ENCODE data around the gene SQOR. TPM values are rescaled to one million over a fixed set of nuclear protein-coding genes. Genes with fewer than 3 reads are reported as not detected.

SQOR gene
- total RNA-seq, 4 donors from 2014 or later, result 49.8 to 56.6 (median 55.2) TPM

GRCh38 chr15:45689616-45690015 lies 54.8 kb downstream of the SQOR start:
- intact Hi-C loops (cut with DNase I), result no loop called here
- peaks cover 41 to 47% of the 10 kb centered on the region in 2 donors for H3K36me3 ChIP-seq
- H3K4me3 ChIP-seq (replicated peaks in 1 of 3), result no peak overlapping the region
- no peaks in the 10 kb centered on the region for H3K9me3 ChIP-seq
- 80 to 94% methylated on average over 4 of the region's 4 CpGs for WGBS, 2 donors
- no peak for DNase-seq
- H3K27ac ChIP-seq, result no peak overlapping the region
- H3K4me1 ChIP-seq, result no peaks in the 10 kb centered on the region
- no peaks in the 10 kb centered on the region for H3K27me3 ChIP-seq
- TF ChIP-seq CTCF (IDR thresholded peaks at IDR 0.05), result no peak
- no peak for TF ChIP-seq POLR2A (IDR thresholded peaks at IDR 0.05)

- Histone ChIP-seq H3K4me1 (no peaks in the 10 kb centered on the region), H3K27ac (no peak overlapping the region), H3K4me3 (replicated peaks in 1 of 3) (no peak overlapping the region), H3K9me3 (no peaks in the 10 kb centered on the region), H3K36me3 (peaks cover 40 to 41% of the 10 kb centered on the region in 2 donors), H3K27me3 (no peaks in the 10 kb centered on the region)
- WGBS, 2 donors, result 91 to 94% methylated on average over 6 of the region's 6 CpGs
- TF ChIP-seq CTCF (IDR thresholded peaks at IDR 0.05) (no peak), POLR2A (IDR thresholded peaks at IDR 0.05) (no peak)
- intact Hi-C loops (cut with DNase I), result no loop called here
- no peak for DNase-seq
These were observed 55.9 kb downstream of the SQOR start for GRCh38 chr15:45690581-45691260.

DNA sequence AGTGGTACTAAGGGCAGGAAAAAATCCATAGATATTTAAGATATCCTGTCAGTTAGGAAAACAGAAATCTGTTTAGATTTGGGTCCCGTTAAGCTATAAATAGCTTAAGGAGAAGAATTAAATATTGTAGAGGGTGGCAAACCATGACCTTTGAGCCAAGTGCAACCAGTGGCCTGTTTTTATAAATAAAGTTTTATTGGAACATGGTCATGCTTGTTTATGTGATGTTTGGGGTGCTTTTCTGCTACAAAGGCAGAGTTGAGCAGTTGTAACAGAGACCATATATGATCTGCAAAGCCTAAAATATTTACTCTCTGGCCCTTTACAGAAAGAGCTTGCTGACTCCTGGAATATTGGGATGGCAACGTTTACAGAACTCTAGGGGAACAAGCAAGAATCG lies 66.3 kb downstream of the SQOR start:
- WGBS, 2 donors, result 84 to 92% methylated on average over 3 of the region's 3 CpGs
- H3K36me3 ChIP-seq, result no peaks in the 10 kb centered on the region
- intact Hi-C loops (cut with DNase I), result no loop called here
- H3K9me3 ChIP-seq, result no peaks in the 10 kb centered on the region
- H3K4me3 ChIP-seq (replicated peaks in 1 of 3), result no peak overlapping the region
- TF ChIP-seq POLR2A (IDR thresholded peaks at IDR 0.05), result no peak
- no peak for TF ChIP-seq CTCF (IDR thresholded peaks at IDR 0.05)
- no peaks in the 10 kb centered on the region for H3K27me3 ChIP-seq
- no peak for DNase-seq
- peaks cover 5 to 7% of the 10 kb centered on the region in 2 donors for H3K4me1 ChIP-seq
- no peak overlapping the region for H3K27ac ChIP-seq

DNA sequence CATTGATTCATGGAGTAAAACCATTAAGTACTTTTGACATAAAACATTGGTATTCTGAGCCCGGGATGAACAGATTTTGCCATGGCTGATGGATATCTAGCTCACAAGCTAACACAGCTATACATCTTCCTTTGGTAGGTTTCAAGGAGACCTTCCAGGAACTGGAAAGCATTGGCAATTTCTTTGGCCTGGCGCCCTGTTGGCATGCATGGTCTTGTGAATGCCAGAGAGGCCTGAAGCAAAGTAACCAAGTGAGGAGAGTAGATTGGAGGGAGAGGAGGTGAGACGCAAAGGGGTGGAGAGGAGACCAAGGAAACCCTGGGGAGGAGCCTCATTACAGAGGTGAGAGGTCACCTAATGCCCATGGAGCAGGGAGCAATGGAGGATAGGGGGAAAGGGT lies 67.2 kb downstream of the SQOR start:
- TF ChIP-seq CTCF (IDR thresholded peaks at IDR 0.05) (no peak), POLR2A (IDR thresholded peaks at IDR 0.05) (no peak)
- H3K27ac ChIP-seq, result no peak overlapping the region
- no peak overlapping the region for H3K4me3 ChIP-seq (replicated peaks in 1 of 3)
- H3K27me3 ChIP-seq, result no peaks in the 10 kb centered on the region
- DNase-seq, result peak; percentile 29 to 55
- peaks cover 5 to 7% of the 10 kb centered on the region in 2 donors for H3K4me1 ChIP-seq
- WGBS, 2 donors, result 73 to 76% methylated on average over 3 of the region's 3 CpGs
- H3K9me3 ChIP-seq, result no peaks in the 10 kb centered on the region
- no peaks in the 10 kb centered on the region for H3K36me3 ChIP-seq
- intact Hi-C loops (cut with DNase I), result no loop called here

GRCh38 chr15:45703670-45704328 lies 69.0 kb downstream of the SQOR start:
- peaks cover 5 to 7% of the 10 kb centered on the region in 2 donors for H3K4me1 ChIP-seq
- DNase-seq, result no peak
- no peak overlapping the region for H3K4me3 ChIP-seq (replicated peaks in 1 of 3)
- no peak overlapping the region for H3K27ac ChIP-seq
- H3K27me3 ChIP-seq, result no peaks in the 10 kb centered on the region
- intact Hi-C loops (cut with DNase I), result no loop called here
- 49 to 53% methylated on average over 11 to 13 of the region's 13 CpGs for WGBS, 2 donors
- TF ChIP-seq CTCF (IDR thresholded peaks at IDR 0.05) (no peak), POLR2A (IDR thresholded peaks at IDR 0.05) (no peak)
- H3K9me3 ChIP-seq, result no peaks in the 10 kb centered on the region
- H3K36me3 ChIP-seq, result no peaks in the 10 kb centered on the region
